NCI-H1092 treated with DMSO at 0.1 percent for 48 hours (cell line): ENCODE results near the gene TSGA10.
"Not testable (repeated sequence)": the region's sequence is repeated elsewhere in the genome, so short reads cannot be mapped to it uniquely, and the experiment has no call there.

Source experiments
- DNase-seq: peaks from one replicate; lab custom pipeline; 2025; lab: John Stamatoyannopoulos, UW

The TSGA10 gene

GRCh38 chr2:99072551-99072950 lies 82.2 kb downstream of the TSGA10 start:
- no peak for DNase-seq

GRCh38 chr2:99067871-99068625 lies 86.7 kb downstream of the TSGA10 start:
- no peak for DNase-seq

GRCh38 chr2:99066075-99066958 lies 88.4 kb downstream of the TSGA10 start:
- DNase-seq: peak; percentile 70

- not testable (repeated sequence) for DNase-seq
These were observed 105.6 kb downstream of the TSGA10 start for GRCh38 chr2:99049187-99049586.

- not testable (repeated sequence) for DNase-seq
These were observed 113.9 kb downstream of the TSGA10 start for GRCh38 chr2:99040736-99041300.

GRCh38 chr2:99035920-99036319 lies 118.8 kb downstream of the TSGA10 start:
- DNase-seq: no peak

- no peak for DNase-seq
These were observed 122.0 kb downstream of the TSGA10 start for GRCh38 chr2:99032786-99033185.

- no peak for DNase-seq
These were observed 122.7 kb downstream of the TSGA10 start for GRCh38 chr2:99032001-99032400.

- DNase-seq: no peak
These were observed 123.3 kb downstream of the TSGA10 start for GRCh38 chr2:99031481-99031880.

- no peak for DNase-seq
These were observed 126.2 kb downstream of the TSGA10 start for GRCh38 chr2:99028558-99028957.

GRCh38 chr2:99027856-99028255 lies 126.9 kb downstream of the TSGA10 start:
- no peak for DNase-seq

- DNase-seq: no peak
These were observed 154.0 kb downstream of the TSGA10 start for GRCh38 chr2:99000708-99001107.

- DNase-seq: not testable (repeated sequence)
These were observed 166.0 kb downstream of the TSGA10 start for GRCh38 chr2:98988695-98989094.

- no peak for DNase-seq
These were observed 168.7 kb downstream of the TSGA10 start for GRCh38 chr2:98985905-98986666.

- DNase-seq: no peak
These were observed 179.1 kb downstream of the TSGA10 start for GRCh38 chr2:98975611-98976010.

- no peak for DNase-seq
These were observed 182.1 kb downstream of the TSGA10 start for GRCh38 chr2:98972582-98973167.

GRCh38 chr2:98959810-98960507 lies 194.8 kb downstream of the TSGA10 start:
- DNase-seq: no peak

- no peak for DNase-seq
These were observed 201.8 kb downstream of the TSGA10 start for GRCh38 chr2:98952966-98953365.

- DNase-seq: no peak
These were observed 205.6 kb downstream of the TSGA10 start for GRCh38 chr2:98948956-98949739.

- DNase-seq: no peak
These were observed 207.2 kb downstream of the TSGA10 start for GRCh38 chr2:98947554-98947953.
